LNCAP (cell line): ENCODE data around the gene UGT1A4.

ENCODE experiments used
- TF ChIP-seq, protein P1 (sequence below): fragments of 450-650 bp; IDR thresholded peaks from 2 replicates; pipeline ENCODE4 v1.5.1; 2017; ENCODE audit warnings: mild to moderate bottlenecking

UGT1A4 gene

DNA sequence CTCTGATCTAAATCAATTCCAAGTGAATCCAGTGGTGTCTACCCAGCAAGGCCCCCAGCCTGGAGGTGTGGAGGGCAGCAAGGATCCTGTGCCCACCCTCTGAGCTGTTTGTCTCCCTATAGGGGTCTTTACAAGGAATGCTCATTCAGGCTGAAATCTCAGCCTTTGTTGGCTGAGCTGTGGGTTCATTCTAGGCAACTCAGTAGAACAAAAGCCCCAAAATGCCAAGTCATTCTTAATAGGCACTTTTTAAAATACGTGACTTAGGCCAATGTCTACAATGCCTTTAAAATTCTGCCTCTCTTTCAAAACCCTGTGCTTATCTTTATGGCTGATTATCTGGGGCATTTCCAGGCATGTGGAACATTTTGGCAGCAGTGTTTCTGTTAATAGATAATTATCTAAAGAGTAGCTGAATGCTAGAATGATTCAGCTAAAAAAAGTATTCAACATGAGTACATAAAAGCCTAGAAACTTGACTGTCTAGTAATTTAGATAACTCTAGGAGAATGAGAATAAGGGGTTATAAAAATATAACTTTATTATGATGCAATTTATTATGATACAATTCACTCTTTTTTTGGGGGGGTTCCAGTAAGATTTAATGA lies 18.4 kb upstream of the UGT1A4 start:
- TF ChIP-seq, protein P1, sequence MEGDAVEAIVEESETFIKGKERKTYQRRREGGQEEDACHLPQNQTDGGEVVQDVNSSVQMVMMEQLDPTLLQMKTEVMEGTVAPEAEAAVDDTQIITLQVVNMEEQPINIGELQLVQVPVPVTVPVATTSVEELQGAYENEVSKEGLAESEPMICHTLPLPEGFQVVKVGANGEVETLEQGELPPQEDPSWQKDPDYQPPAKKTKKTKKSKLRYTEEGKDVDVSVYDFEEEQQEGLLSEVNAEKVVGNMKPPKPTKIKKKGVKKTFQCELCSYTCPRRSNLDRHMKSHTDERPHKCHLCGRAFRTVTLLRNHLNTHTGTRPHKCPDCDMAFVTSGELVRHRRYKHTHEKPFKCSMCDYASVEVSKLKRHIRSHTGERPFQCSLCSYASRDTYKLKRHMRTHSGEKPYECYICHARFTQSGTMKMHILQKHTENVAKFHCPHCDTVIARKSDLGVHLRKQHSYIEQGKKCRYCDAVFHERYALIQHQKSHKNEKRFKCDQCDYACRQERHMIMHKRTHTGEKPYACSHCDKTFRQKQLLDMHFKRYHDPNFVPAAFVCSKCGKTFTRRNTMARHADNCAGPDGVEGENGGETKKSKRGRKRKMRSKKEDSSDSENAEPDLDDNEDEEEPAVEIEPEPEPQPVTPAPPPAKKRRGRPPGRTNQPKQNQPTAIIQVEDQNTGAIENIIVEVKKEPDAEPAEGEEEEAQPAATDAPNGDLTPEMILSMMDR = no peak

DNA sequence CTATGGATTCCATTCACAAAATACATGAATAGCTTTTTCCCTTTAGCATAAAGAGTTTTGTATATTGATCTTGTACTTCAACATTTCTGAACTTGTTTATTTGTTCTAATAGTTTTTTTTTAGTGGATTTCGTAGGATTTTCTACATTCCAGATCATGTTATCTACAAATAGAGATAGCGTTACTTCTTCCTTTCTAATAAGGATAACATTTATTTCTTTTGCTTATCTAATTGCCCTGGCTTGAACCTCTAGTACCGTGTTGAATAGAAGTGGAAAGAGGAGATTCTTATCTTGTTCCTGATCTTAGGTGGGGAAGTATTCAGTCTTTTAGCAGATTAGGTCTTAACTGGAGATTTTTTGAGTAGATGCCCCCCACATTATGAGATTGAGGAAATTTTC lies 16.3 kb upstream of the UGT1A4 start:
- TF ChIP-seq, protein P1 = no peak

DNA sequence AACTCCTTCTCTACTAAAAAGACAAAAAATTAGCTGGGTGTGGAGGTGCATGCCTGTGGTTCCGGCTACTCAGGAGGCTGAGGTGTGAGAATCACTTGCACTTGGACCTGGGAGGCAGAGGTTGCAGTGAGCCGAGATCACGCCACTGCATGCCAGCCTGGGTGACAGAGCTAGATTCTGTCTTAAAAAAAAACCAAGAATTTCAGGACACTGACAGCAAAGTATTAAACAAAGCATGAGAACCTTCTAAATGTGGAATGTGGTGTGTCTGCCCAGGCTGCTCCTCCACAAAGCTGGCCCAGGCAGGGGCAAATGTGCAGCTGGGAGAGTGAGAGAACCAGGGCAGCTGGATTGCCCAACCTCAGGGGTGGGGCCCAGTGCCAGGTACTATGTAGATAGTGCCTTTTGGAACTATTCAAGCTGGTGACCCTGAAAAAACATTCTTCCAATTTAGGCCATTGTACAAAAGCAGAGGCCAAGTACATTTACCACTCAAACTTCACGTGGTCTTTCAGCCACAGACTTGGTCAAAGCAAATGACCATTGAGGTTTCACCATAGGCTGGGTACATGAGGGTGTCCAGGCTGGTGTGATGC lies 12.5 kb upstream of the UGT1A4 start:
- TF ChIP-seq, protein P1 = no peak

DNA sequence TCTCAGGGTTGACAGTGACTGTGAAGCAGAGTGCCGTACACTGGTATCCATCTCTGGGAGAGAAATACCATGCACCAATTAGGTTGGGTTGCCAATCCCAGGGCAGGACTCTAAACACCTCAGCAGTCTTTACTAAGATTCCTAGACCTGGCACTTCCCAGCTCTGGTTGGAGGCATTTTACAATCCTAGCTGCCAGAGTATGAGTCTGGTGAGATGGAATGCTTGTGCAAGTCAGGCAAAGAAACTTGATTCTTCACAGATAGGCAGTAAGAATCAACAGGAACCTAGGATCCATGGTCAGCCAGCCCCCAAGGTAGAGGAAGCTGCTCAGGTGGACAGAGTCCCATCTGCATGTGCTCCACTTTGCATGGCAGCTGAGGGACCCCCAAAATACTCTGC lies 11.8 kb upstream of the UGT1A4 start:
- TF ChIP-seq, protein P1 = no peak

DNA sequence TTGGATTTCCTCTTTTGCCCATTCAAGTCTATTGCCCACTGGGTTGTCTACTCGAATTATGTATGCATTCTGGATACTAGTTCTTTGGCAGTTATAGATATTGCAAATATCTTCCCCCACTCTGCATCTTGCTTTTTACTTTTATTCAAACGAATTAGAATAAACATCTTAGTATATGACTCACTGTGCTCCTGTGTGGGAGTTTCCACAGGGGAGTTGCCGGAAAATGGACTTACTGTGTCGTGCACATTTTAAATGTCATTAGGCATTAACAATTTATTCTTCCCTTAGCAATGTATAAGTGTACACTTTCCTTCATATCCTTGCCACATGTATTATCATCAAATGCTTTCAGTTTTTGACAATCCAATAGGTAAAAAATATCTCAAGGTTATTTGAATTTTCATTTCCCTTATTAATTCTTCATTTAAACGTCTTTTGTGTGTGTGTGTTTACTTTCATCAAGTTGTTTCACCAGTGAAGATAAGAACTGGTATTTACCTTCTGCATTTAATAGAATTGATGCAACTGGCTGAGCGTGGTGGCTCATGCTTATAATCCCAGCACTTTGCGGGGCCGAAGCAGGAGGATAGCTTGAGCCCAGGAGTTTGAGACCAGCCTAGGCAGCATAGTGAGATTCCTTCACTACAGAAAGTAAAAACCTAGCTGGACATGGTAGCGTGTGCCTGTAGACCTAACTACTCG lies 10.4 kb upstream of the UGT1A4 start:
- TF ChIP-seq, protein P1 = no peak

DNA sequence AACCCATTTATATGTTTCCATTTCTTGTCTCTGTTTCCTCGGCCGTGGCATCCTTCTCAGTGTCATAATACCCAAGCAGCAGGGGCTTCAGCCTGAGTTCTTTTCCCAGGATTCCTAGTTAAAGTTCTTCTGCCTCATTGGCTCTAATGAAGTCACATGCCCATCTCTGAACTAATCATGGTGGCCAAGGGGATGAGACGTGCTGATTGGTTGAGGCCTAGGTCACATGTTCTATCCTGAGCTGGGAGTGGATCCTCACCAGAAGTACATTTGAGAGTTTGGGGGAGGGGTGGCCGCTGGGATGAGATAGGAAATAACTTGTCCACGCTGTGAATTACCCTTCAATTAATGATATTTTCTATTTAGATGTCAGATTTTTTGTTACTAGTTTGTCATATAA lies 9.6 kb upstream of the UGT1A4 start:
- TF ChIP-seq, protein P1 = no peak

DNA sequence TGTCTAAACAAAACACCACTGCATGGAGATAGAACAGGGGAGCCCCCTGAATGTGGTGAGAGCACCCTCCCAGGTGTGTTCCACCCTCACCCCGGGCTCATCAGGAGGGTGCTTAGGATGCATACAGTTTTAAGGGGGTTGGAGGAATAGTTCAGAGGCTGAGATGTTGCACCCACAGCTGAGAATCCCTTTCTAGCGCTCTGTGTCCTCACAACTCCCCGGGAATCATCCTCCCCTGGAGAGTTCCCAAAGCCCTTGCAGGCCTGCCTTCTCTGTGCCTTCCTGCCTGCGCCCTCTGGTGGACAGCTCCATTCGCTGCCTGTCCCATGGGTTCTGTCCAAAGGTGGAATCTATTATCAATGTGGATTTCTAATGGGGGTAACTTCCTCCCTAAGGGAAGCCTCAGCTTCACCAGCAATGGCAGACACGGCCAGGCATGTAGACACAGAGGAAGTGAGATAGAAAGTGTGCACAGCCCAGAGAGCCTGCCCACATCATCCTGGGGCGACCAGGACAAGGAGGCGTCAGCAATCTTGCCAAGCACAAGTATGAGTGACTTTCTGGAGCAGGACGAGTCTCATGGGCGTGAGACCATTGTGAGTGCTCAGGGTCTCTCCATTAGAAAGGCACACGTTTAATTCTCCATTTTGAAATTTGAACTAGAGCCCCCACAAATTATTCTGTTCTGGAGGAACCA lies 7.1 kb upstream of the UGT1A4 start:
- TF ChIP-seq, protein P1 = peak; percentile 90
